Right lobe of liver (tissue), 6 donors: Measurements from ENCODE around the gene ITGA3. TPM values are rescaled to one million over a fixed set of nuclear protein-coding genes. Genes with fewer than 3 reads are reported as not detected.

Experiments used
- ATAC-seq, 4 donors: fragments of 200-7000 bp; cut with Tn5 transposase; one replicate each; pipeline ENCODE4 v1.9.1; 2020; ENCODE audit warnings: mild to moderate bottlenecking in 4 of 4, moderate library complexity in 4 of 4
- DNase-seq, 3 donors: peaks; one replicate each; pipeline ENCODE4 v3.0.0-alpha.2; 2020
- H3K27ac ChIP-seq, 3 donors: fragments of 200-600 bp; one replicate each; pipeline ENCODE4 v1.8.0; 2022
- H3K27me3 ChIP-seq, 2 donors: fragments of 200-600 bp; one replicate each; pipeline ENCODE4 v1.8.0; 2022
- H3K36me3 ChIP-seq, 4 donors: fragments of 200-600 bp; sonication (generic) in 1 of 4; one replicate each; pipeline versions ENCODE4 v1.5.1 to v1.8.0; 2017 to 2022; ENCODE audit warnings: control low read depth in 1 of 4
- H3K4me1 ChIP-seq, 4 donors: fragments of 200-600 bp; sonication (generic) in 1 of 4; one replicate each; pipeline versions ENCODE4 v1.5.1 to v1.8.0; 2017 to 2022; ENCODE audit warnings: control low read depth in 1 of 4
- H3K4me3 ChIP-seq, 3 donors: fragments of 200-600 bp; one replicate each; pipeline ENCODE4 v1.8.0; 2022
- H3K9me3 ChIP-seq, 4 donors: fragments of 200-600 bp; sonication (generic) in 1 of 4; one replicate each; pipeline versions ENCODE4 v1.5.1 to v1.8.0; 2017 to 2022; ENCODE audit warnings: control low read depth in 1 of 4
- POLR2A ChIP-seq: fragments of 450-650 bp; IDR thresholded peaks from one replicate; pipeline ENCODE4 v1.6.1; 2017; ENCODE audit warnings: antibody characterized with exemption, mild to moderate bottlenecking
- WGBS: methylation state at CpG from one replicate; pipeline ENCODE4 v1.1.6; 2018; ENCODE audit warnings: low coverage, low lambda C conversion rate; ENCODE audit not compliant: insufficient coverage; ENCODE audit errors: missing lambda C conversion rate; 5-methylcytosine and 5-hydroxymethylcytosine counted together
- intact Hi-C, 2 donors: fragments of 100-400 bp; cut with DNase I; formaldehyde crosslinking; loops; one replicate each; pipeline versions ENCODE4 v1.11.2 to v1.14.1; 2022
- total RNA-seq, 6 experiments: library from RNA; depleted of rRNA in 2 of 6; stranded (reverse); fragments of >200 nt in 2 of 6; fragmentation: NEBNext Ultra II Directional in 3 of 6; extraction: Animal tissue kit (Norgen Biotek cat#: 25700) in 3 of 6; gene quantifications; one replicate each; pipeline versions ENCODE4 v1.1.0 to v1.2.4, GENCODE V29; 2016 to 2023
- TF ChIP-seq, protein P1 (sequence below), 4 donors: fragments of 200-600 bp in 3 of 4; fragments of 450-650 bp in 1 of 4; IDR thresholded peaks; one replicate each; pipeline versions ENCODE4 v1.5.1 to v1.8.0; 2016 to 2022; ENCODE audit warnings: antibody characterized with exemption in 4 of 4, mild to moderate bottlenecking in 2 of 4
- donor health status: DM: no; HTN: yes; CAD: no.
- donor health status: DM: no; HTN: no; CAD: no.
- donor health status: DM: no; HTN: no; CAD: no.
- donor health status: DM: no; HTN: yes; CAD: no.
- donor health status: DM: no; HTN: yes; CAD: no.

The ITGA3 gene
- total RNA-seq, 6 experiments from 2014 or later = 1.4 to 3.7 (median 2.4) TPM

GRCh38 chr17:50133028-50133768 lies 77.3 kb downstream of the ITGA3 start:
- peak; percentile 13 to 52 (median 45) for ATAC-seq
- intact Hi-C loops = no loop called here
- Histone ChIP-seq H3K27ac (no peak overlapping the region), H3K36me3 (peaks cover 0 to 26% (median 1%) of the 10 kb centered on the region in 4 donors), H3K4me1 (peaks cover 0 to 3% (median 0%) of the 10 kb centered on the region in 4 donors), H3K27me3 (peaks cover 0 to 6% of the 10 kb centered on the region in 2 donors), H3K4me3 (no peak overlapping the region), H3K9me3 (no peaks in the 10 kb centered on the region)
- peak in 1 of 3 donors; percentile 62 for DNase-seq
- TF ChIP-seq POLR2A = no peak
- TF ChIP-seq, protein P1, sequence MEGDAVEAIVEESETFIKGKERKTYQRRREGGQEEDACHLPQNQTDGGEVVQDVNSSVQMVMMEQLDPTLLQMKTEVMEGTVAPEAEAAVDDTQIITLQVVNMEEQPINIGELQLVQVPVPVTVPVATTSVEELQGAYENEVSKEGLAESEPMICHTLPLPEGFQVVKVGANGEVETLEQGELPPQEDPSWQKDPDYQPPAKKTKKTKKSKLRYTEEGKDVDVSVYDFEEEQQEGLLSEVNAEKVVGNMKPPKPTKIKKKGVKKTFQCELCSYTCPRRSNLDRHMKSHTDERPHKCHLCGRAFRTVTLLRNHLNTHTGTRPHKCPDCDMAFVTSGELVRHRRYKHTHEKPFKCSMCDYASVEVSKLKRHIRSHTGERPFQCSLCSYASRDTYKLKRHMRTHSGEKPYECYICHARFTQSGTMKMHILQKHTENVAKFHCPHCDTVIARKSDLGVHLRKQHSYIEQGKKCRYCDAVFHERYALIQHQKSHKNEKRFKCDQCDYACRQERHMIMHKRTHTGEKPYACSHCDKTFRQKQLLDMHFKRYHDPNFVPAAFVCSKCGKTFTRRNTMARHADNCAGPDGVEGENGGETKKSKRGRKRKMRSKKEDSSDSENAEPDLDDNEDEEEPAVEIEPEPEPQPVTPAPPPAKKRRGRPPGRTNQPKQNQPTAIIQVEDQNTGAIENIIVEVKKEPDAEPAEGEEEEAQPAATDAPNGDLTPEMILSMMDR (IDR thresholded peaks at IDR 0.05) = no peak
- WGBS = 53% methylated on average over 4 of the region's 7 CpGs

DNA sequence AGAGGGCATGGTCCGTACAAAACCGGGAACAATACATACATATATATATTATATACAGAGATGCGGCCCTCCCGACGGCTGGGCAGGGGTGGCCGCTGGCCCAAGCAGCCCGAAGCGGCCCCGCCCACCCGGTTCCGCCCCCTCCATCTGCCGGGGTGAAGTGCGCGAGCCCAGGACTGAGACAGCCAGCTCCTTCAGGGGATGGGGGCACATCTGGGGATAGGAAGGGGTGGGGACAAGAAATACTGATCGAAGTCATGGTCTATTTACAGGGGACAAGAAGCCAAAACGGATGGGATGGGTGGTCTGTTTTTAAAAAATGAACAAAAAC lies 77.8 kb downstream of the ITGA3 start:
- peaks cover 0 to 6% of the 10 kb centered on the region in 2 donors for H3K27me3 ChIP-seq
- 34% methylated on average over 8 of the region's 16 CpGs for WGBS
- DNase-seq (no peak), ATAC-seq (no peak)
- H3K9me3 ChIP-seq = no peaks in the 10 kb centered on the region
- H3K4me1 ChIP-seq = peaks cover 0 to 3% (median 0%) of the 10 kb centered on the region in 4 donors
- H3K36me3 ChIP-seq = peaks cover 0 to 31% (median 6%) of the 10 kb centered on the region in 4 donors
- H3K27ac ChIP-seq = no peak overlapping the region
- intact Hi-C loops = no loop called here
- TF ChIP-seq, protein P1 (IDR thresholded peaks at IDR 0.05) = no peak
- TF ChIP-seq POLR2A = no peak
- H3K4me3 ChIP-seq = no peak overlapping the region

DNA sequence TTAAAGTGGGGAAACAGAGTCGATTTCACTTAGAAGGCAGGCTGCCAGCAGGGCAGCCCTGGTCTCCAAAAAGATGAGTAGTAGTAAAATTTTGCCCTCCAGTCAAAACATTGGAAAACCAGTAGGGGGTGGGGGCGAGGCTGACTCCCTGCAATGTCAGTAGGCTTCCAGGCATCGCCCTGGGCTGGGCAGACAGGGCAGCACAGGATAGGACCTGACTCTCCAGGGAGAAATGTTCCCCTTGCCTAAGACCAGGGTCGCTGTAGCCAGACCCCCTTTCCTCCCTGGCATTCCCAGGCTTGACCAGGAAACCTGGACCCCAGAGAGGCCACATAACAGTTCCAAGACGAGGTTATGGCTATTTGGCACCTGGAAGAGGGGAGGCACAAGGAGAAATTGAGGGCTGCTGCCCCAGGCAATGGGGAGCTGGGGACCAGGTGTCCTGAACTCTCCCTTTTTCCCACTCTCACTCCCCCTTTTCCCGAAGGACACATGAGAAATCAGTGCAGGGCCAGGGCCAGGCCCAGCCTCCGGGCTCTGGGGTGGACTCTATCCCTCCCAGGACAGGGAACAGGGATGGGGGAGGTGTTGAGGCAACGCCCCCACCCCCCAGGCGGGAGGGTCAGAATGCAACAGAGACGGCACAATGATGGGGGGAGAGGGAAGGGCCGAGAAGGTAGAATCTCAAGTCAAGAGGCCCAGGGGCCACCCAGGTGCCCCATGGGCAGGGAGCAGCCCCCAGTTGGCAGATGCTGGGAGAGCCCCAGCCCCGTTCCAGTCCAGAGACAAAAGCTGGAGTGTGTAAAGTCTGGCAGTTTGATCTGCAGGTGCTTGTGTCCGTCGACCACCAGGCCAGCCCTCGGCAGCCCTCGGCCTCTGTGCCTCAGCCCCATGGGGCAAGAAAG lies 78.5 kb downstream of the ITGA3 start:
- no peaks in the 10 kb centered on the region for H3K9me3 ChIP-seq
- H3K4me3 ChIP-seq = no peak overlapping the region
- peaks cover 4 to 38% (median 9%) of the 10 kb centered on the region in 4 donors for H3K36me3 ChIP-seq
- ATAC-seq (no peak), DNase-seq (no peak)
- H3K27ac ChIP-seq = no peak overlapping the region
- intact Hi-C loops = no loop called here
- 53% methylated on average over 2 of the region's 16 CpGs for WGBS
- peaks cover 0 to 3% (median 0%) of the 10 kb centered on the region in 4 donors for H3K4me1 ChIP-seq
- no peak for TF ChIP-seq POLR2A
- TF ChIP-seq, protein P1 (IDR thresholded peaks at IDR 0.05) = no peak
- H3K27me3 ChIP-seq = no peaks in the 10 kb centered on the region

- Histone ChIP-seq H3K4me3 (no peak overlapping the region), H3K27me3 (no peaks in the 10 kb centered on the region), H3K4me1 (peaks cover 0 to 8% (median 0%) of the 10 kb centered on the region in 4 donors), H3K27ac (no peak overlapping the region), H3K36me3 (peaks cover 5 to 45% (median 11%) of the 10 kb centered on the region in 4 donors), H3K9me3 (no peaks in the 10 kb centered on the region)
- DNase-seq = no peak
- no peak for ATAC-seq
- WGBS = 88% methylated on average over 5 of the region's 16 CpGs
- intact Hi-C loops = no loop called here
- TF ChIP-seq, protein P1 (IDR thresholded peaks at IDR 0.05) = no peak
- TF ChIP-seq POLR2A = no peak
Observed at GRCh38 chr17:50135316-50136095, 79.6 kb downstream of the ITGA3 start.
